Measurements from ENCODE around the gene GLOD4.
"Not testable (repeated sequence)": the region's sequence is repeated elsewhere in the genome, so short reads cannot be mapped to it uniquely, and the experiment has no call there.

Gene GLOD4

GRCh38 chr17:781805-782731, at the start of gene GLOD4, which contains the start of gene MRM3:
TSS of gene GLOD4 (minus strand) at chr17:782280. CDS start at chr17:782255, 25 bp downstream.
TSS of gene MRM3 (plus strand) at chr17:782353. CDS start at chr17:782379, 26 bp downstream.
- peak; percentile 82 for DNase-seq (ENCODE audit: low spot score)

- DNase-seq (ENCODE audit: low spot score) = no peak
These were observed 48.9 kb upstream of the GLOD4 start for GRCh38 chr17:830950-831349.

GRCh38 chr17:830381-830780, 48.3 kb upstream of the GLOD4 start:
- DNase-seq (ENCODE audit: low spot score) = no peak

- not testable (repeated sequence) for DNase-seq (ENCODE audit: low spot score)
These were observed 47.5 kb upstream of the GLOD4 start for GRCh38 chr17:829614-830013.

- DNase-seq (ENCODE audit: low spot score) = no peak
These were observed 46.7 kb upstream of the GLOD4 start for GRCh38 chr17:828761-829160.

- no peak for DNase-seq (ENCODE audit: low spot score)
These were observed 44.7 kb upstream of the GLOD4 start for GRCh38 chr17:826778-827177.

- no peak for DNase-seq (ENCODE audit: low spot score)
These were observed 43.1 kb upstream of the GLOD4 start for GRCh38 chr17:825216-825615.

GRCh38 chr17:824378-824777, 42.3 kb upstream of the GLOD4 start:
- no peak for DNase-seq (ENCODE audit: low spot score)

GRCh38 chr17:823501-823902, 41.4 kb upstream of the GLOD4 start:
- DNase-seq (ENCODE audit: low spot score) = no peak

GRCh38 chr17:819251-819650, 37.2 kb upstream of the GLOD4 start:
- DNase-seq (ENCODE audit: low spot score) = no peak

- no peak for DNase-seq (ENCODE audit: low spot score)
These were observed 32.3 kb upstream of the GLOD4 start for GRCh38 chr17:814371-814770.

- DNase-seq (ENCODE audit: low spot score) = no peak
These were observed 30.6 kb upstream of the GLOD4 start for GRCh38 chr17:812638-813204.

- no peak for DNase-seq (ENCODE audit: low spot score)
These were observed 29.1 kb upstream of the GLOD4 start for GRCh38 chr17:811051-811784.

GRCh38 chr17:807523-808294, 25.6 kb upstream of the GLOD4 start:
- DNase-seq (ENCODE audit: low spot score) = no peak

- DNase-seq (ENCODE audit: low spot score) = no peak
These were observed 24.9 kb upstream of the GLOD4 start for GRCh38 chr17:806781-807522.

- DNase-seq (ENCODE audit: low spot score) = no peak
These were observed 24.3 kb upstream of the GLOD4 start for GRCh38 chr17:806346-806745.

- not testable (repeated sequence) for DNase-seq (ENCODE audit: low spot score)
These were observed 23.8 kb upstream of the GLOD4 start for GRCh38 chr17:805886-806285.

GRCh38 chr17:804541-805435, 22.7 kb upstream of the GLOD4 start:
- DNase-seq (ENCODE audit: low spot score) = no peak

GRCh38 chr17:802901-803881, 21.1 kb upstream of the GLOD4 start:
- DNase-seq (ENCODE audit: low spot score) = no peak

Measured in HuH-7.5 (cell line).